Measurements from ENCODE around the gene MYO1G. TPM values are rescaled to one million over a fixed set of nuclear protein-coding genes. Genes with fewer than 3 reads are reported as not detected.
A peak's percentile ranks its signal among the peaks of the same experiment; 100 is the strongest.

MYO1G gene
- total and polyA plus RNA-seq, 3 experiments from 2014 or later, result 182 to 374 (median 363) TPM

DNA sequence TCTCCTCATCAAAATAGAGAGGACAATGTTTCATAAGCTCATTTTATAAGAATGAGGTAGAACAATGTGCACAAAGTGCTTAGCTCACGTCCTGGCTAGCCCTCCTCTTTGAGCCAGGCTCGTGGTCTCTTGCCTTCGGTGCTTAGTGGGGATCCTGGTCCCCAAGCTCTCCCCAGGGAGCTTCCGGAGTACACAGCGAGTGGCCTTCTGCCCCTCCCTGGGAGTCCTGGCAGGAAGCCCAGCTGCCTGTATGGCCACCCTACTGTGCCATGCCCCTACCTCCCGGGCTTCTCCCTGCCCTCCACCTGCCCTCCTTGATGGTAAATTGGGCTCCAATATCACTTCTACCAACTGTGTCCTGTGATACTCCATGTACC lies 868 bp downstream of the MYO1G start:
- peaks cover 0 to 66% (median 6%) of the 10 kb centered on the region in 3 donors for H3K36me3 Mint-ChIP-seq
- no peaks in the 10 kb centered on the region for H3K27me3 Mint-ChIP-seq
- peaks cover 81% of the 10 kb centered on the region for H3K4me1 ChIP-seq (ENCODE audit: insufficient read depth, low read length)
- peak overlapping the region; percentile 94 for H3K27ac ChIP-seq (ENCODE audit: low read depth, low read length)
- H3K27ac Mint-ChIP-seq, result peak overlapping the region; percentile 87 to 100 (median 93)
- no peaks in the 10 kb centered on the region for H3K27me3 ChIP-seq (ENCODE audit: insufficient read depth, low read length, poor library complexity, severe bottlenecking)
- no peaks in the 10 kb centered on the region for H3K9me3 Mint-ChIP-seq
- peak in 2 of 5 donors; percentile 19 to 58 for DNase-seq
- no peaks in the 10 kb centered on the region for H3K9me3 ChIP-seq (ENCODE audit: low read length)
- H3K36me3 ChIP-seq (ENCODE audit: insufficient read depth, low read length), result peaks cover 41% of the 10 kb centered on the region
- H3K4me3 Mint-ChIP-seq, result peak overlapping the region; percentile 96 to 98 (median 98)
- CTCF ChIA-PET, result interaction anchor here (1.0 to 8.3 kb wide), 6 partner anchors 12 to 157 kb away, joined by 3 to 117 read pairs (median 4); partner anchors contain the start of gene CCM2
- POLR2A ChIA-PET, result interaction anchor here (0.6 to 2.4 kb wide), 6 partner anchors 8 to 134 kb away, joined by 3 to 14 read pairs (median 4); partner anchors contain the start of gene TBRG4
- peak overlapping the region; percentile 91 for H3K4me3 ChIP-seq (ENCODE audit: low read length)
- peaks cover 58 to 94% (median 66%) of the 10 kb centered on the region in 3 donors for H3K4me1 Mint-ChIP-seq

- Histone ChIP-seq H3K9me3 (ENCODE audit: low read length) (no peaks in the 10 kb centered on the region), H3K4me3 (ENCODE audit: low read length) (peak overlapping the region; percentile 91), H3K27ac (ENCODE audit: low read depth, low read length) (peak overlapping the region; percentile 94), H3K4me1 (ENCODE audit: insufficient read depth, low read length) (peaks cover 83% of the 10 kb centered on the region), H3K36me3 (ENCODE audit: insufficient read depth, low read length) (peaks cover 43% of the 10 kb centered on the region), H3K27me3 (ENCODE audit: insufficient read depth, low read length, poor library complexity, severe bottlenecking) (no peaks in the 10 kb centered on the region)
- Mint-ChIP-seq H3K4me1 (peaks cover 56 to 90% (median 61%) of the 10 kb centered on the region in 3 donors), H3K36me3 (peaks cover 0 to 66% (median 1%) of the 10 kb centered on the region in 3 donors), H3K4me3 (peak overlapping the region; percentile 96 to 98 (median 98)), H3K27me3 (no peaks in the 10 kb centered on the region), H3K9me3 (no peaks in the 10 kb centered on the region), H3K27ac (peak overlapping the region; percentile 87 to 100 (median 93))
- peak; percentile 50 to 88 (median 64) for DNase-seq
- ChIA-PET POLR2A (interaction anchor here (0.6 to 2.4 kb wide), 8 partner anchors 8 to 134 kb away, joined by 3 to 14 read pairs (median 4); partner anchors contain the start of gene TBRG4), CTCF (interaction anchor here (1.0 to 8.3 kb wide), 6 partner anchors 12 to 158 kb away, joined by 3 to 117 read pairs (median 4); partner anchors contain the start of gene CCM2)
Measured at GRCh38 chr7:44977304-44977958, 1.4 kb downstream of the MYO1G start.

GRCh38 chr7:44976746-44977196 lies 2.0 kb downstream of the MYO1G start:
- peak overlapping the region; percentile 96 to 98 (median 98) for H3K4me3 Mint-ChIP-seq
- H3K36me3 Mint-ChIP-seq, result peaks cover 0 to 66% (median 0%) of the 10 kb centered on the region in 3 donors
- no peaks in the 10 kb centered on the region for H3K27me3 Mint-ChIP-seq
- H3K4me1 Mint-ChIP-seq, result peaks cover 55 to 92% (median 58%) of the 10 kb centered on the region in 3 donors
- Histone ChIP-seq H3K27ac (ENCODE audit: low read depth, low read length) (peak overlapping the region; percentile 94), H3K9me3 (ENCODE audit: low read length) (no peaks in the 10 kb centered on the region), H3K27me3 (ENCODE audit: insufficient read depth, low read length, poor library complexity, severe bottlenecking) (no peaks in the 10 kb centered on the region), H3K36me3 (ENCODE audit: insufficient read depth, low read length) (peaks cover 43% of the 10 kb centered on the region), H3K4me3 (ENCODE audit: low read length) (peak overlapping the region; percentile 91), H3K4me1 (ENCODE audit: insufficient read depth, low read length) (peaks cover 81% of the 10 kb centered on the region)
- H3K27ac Mint-ChIP-seq, result peak overlapping the region; percentile 87 to 98 (median 92)
- CTCF ChIA-PET, result interaction anchor here (1.2 to 8.3 kb wide), 5 partner anchors 13 to 159 kb away, joined by 3 to 117 read pairs (median 4); partner anchors contain the start of gene CCM2
- H3K9me3 Mint-ChIP-seq, result no peaks in the 10 kb centered on the region
- POLR2A ChIA-PET, result interaction anchor here (1.1 to 1.9 kb wide), 2 partner anchors 9 to 25 kb away, joined by 4 to 5 read pairs; no protein-coding TSS in a partner anchor
- DNase-seq, result no peak

DNA sequence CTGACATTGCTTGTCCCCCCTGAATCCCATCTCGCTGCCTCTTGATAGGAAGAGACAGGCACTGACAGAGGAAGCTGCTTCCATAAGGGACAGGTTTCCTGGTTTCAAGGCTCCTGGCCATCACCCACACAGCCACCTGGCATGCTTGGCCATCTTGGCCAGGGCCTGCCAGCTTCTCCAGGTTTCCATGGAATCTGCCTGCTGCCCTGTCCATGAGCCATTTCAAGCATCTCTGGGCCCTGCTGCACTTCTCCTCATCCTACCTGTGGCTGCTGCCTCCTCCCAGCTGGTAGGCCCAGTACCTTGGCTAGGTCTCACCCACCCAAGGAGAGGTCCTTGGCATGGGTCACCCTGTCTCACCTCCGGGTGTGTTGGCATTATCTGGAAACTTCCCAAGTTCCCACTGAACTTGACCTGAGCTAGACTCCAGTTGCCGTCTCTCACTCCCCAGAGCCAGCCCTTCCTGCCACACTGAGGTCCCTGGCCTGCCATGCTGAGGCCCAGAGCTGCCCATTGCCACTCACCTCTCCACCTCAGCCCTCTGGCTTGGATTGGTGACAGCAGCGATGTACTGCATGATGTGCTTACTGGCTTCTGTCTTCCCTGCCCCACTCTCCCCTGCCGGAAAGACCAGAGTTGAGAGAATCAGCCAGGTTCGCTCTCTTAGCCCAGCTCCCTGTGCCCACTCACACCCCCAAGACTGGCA lies 2.6 kb downstream of the MYO1G start:
- Mint-ChIP-seq H3K27ac (peak overlapping the region; percentile 82 to 98 (median 92)), H3K4me3 (peak overlapping the region; percentile 96 to 98 (median 98)), H3K9me3 (no peaks in the 10 kb centered on the region), H3K27me3 (no peaks in the 10 kb centered on the region), H3K36me3 (peaks cover 0 to 70% (median 0%) of the 10 kb centered on the region in 3 donors), H3K4me1 (peaks cover 49 to 88% (median 52%) of the 10 kb centered on the region in 3 donors)
- Histone ChIP-seq H3K36me3 (ENCODE audit: insufficient read depth, low read length) (peaks cover 43% of the 10 kb centered on the region), H3K27ac (ENCODE audit: low read depth, low read length) (peak overlapping the region; percentile 94), H3K4me3 (ENCODE audit: low read length) (peak overlapping the region; percentile 91), H3K9me3 (ENCODE audit: low read length) (no peaks in the 10 kb centered on the region), H3K4me1 (ENCODE audit: insufficient read depth, low read length) (peaks cover 76% of the 10 kb centered on the region), H3K27me3 (ENCODE audit: insufficient read depth, low read length, poor library complexity, severe bottlenecking) (no peaks in the 10 kb centered on the region)
- ChIA-PET POLR2A (interaction anchor here (0.6 to 1.9 kb wide), 5 partner anchors 9 to 108 kb away, joined by 3 to 5 read pairs (median 3); partner anchors contain the start of gene PURB), CTCF (interaction anchor here (1.2 to 8.3 kb wide), 6 partner anchors 11 to 159 kb away, joined by 3 to 117 read pairs (median 34); partner anchors contain the start of gene CCM2)
- no peak for DNase-seq

- H3K4me3 ChIP-seq (ENCODE audit: low read length), result no peak overlapping the region
- peak overlapping the region in 4 of 7 donors; percentile 19 to 59 (median 26) for H3K4me3 Mint-ChIP-seq
- H3K9me3 ChIP-seq (ENCODE audit: low read length), result no peaks in the 10 kb centered on the region
- no peaks in the 10 kb centered on the region for H3K9me3 Mint-ChIP-seq
- H3K27ac Mint-ChIP-seq, result peak overlapping the region; percentile 33 to 96 (median 87)
- H3K4me1 ChIP-seq (ENCODE audit: insufficient read depth, low read length), result peaks cover 68% of the 10 kb centered on the region
- no peaks in the 10 kb centered on the region for H3K27me3 Mint-ChIP-seq
- H3K36me3 Mint-ChIP-seq, result peaks cover 0 to 75% (median 0%) of the 10 kb centered on the region in 3 donors
- H3K36me3 ChIP-seq (ENCODE audit: insufficient read depth, low read length), result peaks cover 43% of the 10 kb centered on the region
- H3K27me3 ChIP-seq (ENCODE audit: insufficient read depth, low read length, poor library complexity, severe bottlenecking), result no peaks in the 10 kb centered on the region
- CTCF ChIA-PET, result interaction anchor here (1.2 to 8.3 kb wide), 6 partner anchors 11 to 160 kb away, joined by 3 to 117 read pairs (median 36); partner anchors contain the start of gene CCM2
- POLR2A ChIA-PET, result interaction anchor here (0.7 to 1.9 kb wide), 4 partner anchors 26 to 91 kb away, joined by 3 to 5 read pairs (median 3); partner anchors contain the start of gene PURB
- H3K4me1 Mint-ChIP-seq, result peaks cover 42 to 81% (median 45%) of the 10 kb centered on the region in 3 donors
- H3K27ac ChIP-seq (ENCODE audit: low read depth, low read length), result no peak overlapping the region
- no peak for DNase-seq
Measured at GRCh38 chr7:44975331-44976039, 3.3 kb downstream of the MYO1G start.

DNA sequence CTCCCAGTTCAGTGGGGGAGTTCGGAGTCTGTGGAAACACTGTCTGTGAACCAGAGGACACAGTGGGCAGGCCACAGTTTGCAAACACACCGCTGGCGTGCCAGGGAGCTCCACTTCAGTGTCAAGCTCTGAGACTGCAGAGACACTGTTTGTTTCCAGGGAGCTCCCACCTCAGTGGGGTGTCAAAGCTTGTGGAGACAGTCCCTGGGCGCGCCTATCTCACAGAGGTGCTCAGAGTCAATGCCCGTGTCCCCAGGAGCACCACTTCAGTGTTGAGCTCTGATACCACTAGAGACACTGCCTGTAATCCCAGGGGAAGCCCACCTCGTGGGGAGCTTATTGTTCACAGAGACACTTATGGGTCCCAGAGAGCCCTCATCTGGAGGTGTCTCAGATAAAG lies 4.3 kb downstream of the MYO1G start:
- Histone ChIP-seq H3K36me3 (ENCODE audit: insufficient read depth, low read length) (peaks cover 48% of the 10 kb centered on the region), H3K9me3 (ENCODE audit: low read length) (no peaks in the 10 kb centered on the region), H3K27me3 (ENCODE audit: insufficient read depth, low read length, poor library complexity, severe bottlenecking) (no peaks in the 10 kb centered on the region), H3K4me1 (ENCODE audit: insufficient read depth, low read length) (peaks cover 59% of the 10 kb centered on the region), H3K4me3 (ENCODE audit: low read length) (no peak overlapping the region), H3K27ac (ENCODE audit: low read depth, low read length) (no peak overlapping the region)
- POLR2A ChIA-PET, result interaction anchor here (1.0 to 2.2 kb wide), 4 partner anchors 25 to 61 kb away, joined by 3 to 12 read pairs (median 3); partner anchors contain the start of gene CCM2
- H3K4me1 Mint-ChIP-seq, result peaks cover 33 to 71% (median 36%) of the 10 kb centered on the region in 3 donors
- DNase-seq, result no peak
- CTCF ChIA-PET, result interaction anchor here (0.6 to 8.3 kb wide), 18 partner anchors 10 to 161 kb away, joined by 3 to 117 read pairs (median 8); partner anchors contain the start of genes CCM2 and TBRG4
- H3K36me3 Mint-ChIP-seq, result peaks cover 0 to 84% (median 0%) of the 10 kb centered on the region in 3 donors
- H3K4me3 Mint-ChIP-seq, result peak overlapping the region in 5 of 7 donors; percentile 19 to 82 (median 53)
- no peaks in the 10 kb centered on the region for H3K9me3 Mint-ChIP-seq
- H3K27ac Mint-ChIP-seq, result peak overlapping the region; percentile 52 to 96 (median 82)
- no peaks in the 10 kb centered on the region for H3K27me3 Mint-ChIP-seq
